GM12892 (cell line): ENCODE measurements around the gene STRBP.

Source experiments
- DNase-seq: peaks from one replicate; pipeline ENCODE4 v3.0.0; 2011; ENCODE audit not compliant: insufficient read length
- FAIRE-seq: peaks from 2 replicates; lab custom pipeline; 2011; peaks lifted over from hg19 to GRCh38; lab: Jason Lieb, UNC
- POLR2A ChIP-seq: IDR thresholded peaks from 2 replicates; pipeline ENCODE4 v1.6.1; 2011; ENCODE audit warnings: low read depth, low read length, control low read depth
- POLR2AphosphoS5 ChIP-seq: IDR thresholded peaks from 2 replicates; pipeline ENCODE4 v1.6.1; 2011; ENCODE audit warnings: low read depth, low read length, control low read depth
- TAF1 ChIP-seq: IDR thresholded peaks from 2 replicates; pipeline ENCODE4 v1.6.1; 2011; ENCODE audit warnings: low read depth, mild to moderate bottlenecking, control low read depth, low read length, borderline replicate concordance

The STRBP gene

DNA sequence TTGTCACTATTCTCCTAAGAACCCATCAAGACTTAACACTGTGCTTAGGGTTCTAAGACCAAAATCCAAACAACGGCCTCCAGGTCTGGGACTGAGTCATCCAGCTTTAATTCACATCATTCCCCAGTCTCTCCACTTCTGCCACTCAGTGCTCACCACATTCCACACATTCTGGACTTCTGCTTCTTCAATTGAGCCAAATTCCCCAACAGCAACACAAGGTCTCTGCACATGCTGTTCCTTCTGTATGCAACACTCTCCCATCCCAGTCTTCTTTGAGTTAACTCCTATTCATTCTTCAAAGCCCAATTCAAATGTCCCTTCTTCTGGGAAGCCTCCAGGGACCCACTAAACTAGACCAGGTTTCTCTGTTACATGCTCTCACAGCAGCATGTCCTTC is 137.1 kb downstream of the STRBP start:
- FAIRE-seq: no peak
- TF ChIP-seq POLR2A (no peak), POLR2AphosphoS5 (no peak), TAF1 (no peak)
- no peak for DNase-seq

DNA sequence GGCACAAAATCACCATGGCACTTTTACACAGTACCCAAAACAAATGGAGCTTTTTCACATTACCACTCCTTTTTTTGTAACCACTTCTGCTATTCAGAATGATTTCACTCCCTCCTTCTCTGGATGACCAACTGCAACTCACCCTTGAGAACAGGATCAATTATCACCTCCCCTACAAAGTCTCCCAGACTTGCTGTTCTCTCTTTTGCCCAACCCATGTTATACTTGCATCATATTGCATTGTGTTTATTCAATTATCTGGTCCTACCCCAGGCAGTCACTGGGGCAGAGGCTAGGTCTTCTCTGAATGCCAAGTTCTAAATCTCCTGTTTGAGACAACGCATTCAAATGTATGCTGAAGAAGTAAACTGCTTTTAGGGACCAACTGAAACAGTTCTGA is 139.0 kb downstream of the STRBP start:
- FAIRE-seq: no peak
- DNase-seq: no peak
- TF ChIP-seq POLR2AphosphoS5 (no peak), POLR2A (no peak), TAF1 (no peak)

DNA sequence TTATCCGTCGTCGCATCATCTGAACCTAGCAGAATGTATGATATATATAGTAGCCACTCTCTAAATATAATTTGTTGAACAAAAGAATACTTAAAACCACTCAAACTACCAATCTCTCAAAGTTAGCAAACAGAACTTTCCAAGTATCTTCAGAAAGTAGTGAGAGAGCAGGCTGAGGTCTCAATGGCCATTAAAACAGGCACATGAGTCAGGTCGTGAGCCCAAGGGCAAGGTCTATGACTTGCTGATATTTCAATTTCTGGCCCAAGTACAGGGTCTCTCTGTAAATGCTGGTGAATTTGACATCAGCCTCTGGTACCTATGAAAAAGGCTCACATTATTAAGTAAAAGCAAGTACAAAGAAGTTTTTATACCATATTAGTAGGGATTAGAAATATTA is 139.8 kb downstream of the STRBP start:
- no peak for TF ChIP-seq POLR2AphosphoS5
- no peak for TF ChIP-seq TAF1
- TF ChIP-seq POLR2A: no peak
- FAIRE-seq (no peak), DNase-seq (no peak)

GRCh38 chr9:123127512-123128075 is 140.8 kb downstream of the STRBP start:
- no peak for DNase-seq
- TF ChIP-seq TAF1 (no peak), POLR2A (no peak), POLR2AphosphoS5 (no peak)
- FAIRE-seq: no peak

DNA sequence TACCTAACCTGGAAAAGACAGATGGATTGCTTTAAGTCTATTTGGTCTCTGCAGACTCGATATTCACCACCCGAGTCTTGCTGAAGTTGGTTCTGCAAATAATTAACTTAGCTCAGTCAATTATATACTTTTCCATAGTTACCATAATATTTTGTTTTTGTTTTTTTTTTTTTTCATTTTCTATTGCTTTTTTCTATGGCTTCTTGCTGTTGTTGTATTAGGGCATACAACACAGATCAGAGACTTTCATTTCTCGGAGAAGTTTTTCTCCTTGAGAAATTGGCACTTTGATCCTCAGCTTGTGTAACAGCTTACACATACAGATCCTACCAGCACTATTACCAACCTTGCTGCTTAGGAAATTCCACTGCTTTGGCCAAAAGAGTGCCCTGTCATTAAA is 146.9 kb downstream of the STRBP start:
- FAIRE-seq (no peak), DNase-seq (no peak)
- TF ChIP-seq POLR2AphosphoS5: no peak
- no peak for TF ChIP-seq TAF1
- no peak for TF ChIP-seq POLR2A

DNA sequence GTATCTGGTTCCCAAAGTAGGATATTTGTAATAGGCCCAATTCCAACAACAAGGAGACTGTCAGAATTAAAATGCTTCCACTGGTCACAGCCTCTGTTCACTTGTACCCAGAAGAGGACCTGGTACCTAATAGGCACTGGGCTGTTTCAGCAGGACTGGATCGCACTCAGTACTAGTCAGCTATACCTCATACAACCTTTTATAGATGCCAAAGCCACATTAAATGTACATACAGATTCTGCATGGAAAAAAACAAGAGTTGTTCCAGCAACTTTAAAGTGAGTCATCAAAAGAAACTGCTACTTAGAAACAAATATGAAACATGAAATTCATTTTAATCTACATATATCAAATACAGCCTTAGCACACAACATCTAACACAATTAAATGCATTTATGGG is 147.4 kb downstream of the STRBP start:
- no peak for FAIRE-seq

DNA sequence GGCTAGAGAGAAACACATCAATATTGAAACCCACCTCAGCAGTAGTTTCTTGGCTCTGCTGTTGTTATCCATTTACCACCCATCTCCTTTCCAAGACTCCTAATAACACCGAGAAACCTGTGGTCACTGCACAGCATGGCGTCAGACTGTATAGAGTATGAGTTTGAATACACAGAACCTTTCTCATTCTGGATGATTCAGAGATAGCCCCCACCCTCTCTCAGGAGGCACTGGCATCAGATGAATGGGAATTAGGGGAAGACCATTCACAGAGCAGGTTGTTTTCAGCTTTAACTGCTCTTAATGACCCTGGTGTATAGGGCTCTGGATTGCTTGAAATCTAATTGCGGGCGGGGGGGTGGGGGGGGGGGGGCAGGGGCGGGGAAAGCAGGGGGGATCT is 148.3 kb downstream of the STRBP start:
- no peak for TF ChIP-seq TAF1
- TF ChIP-seq POLR2A: no peak
- no peak for FAIRE-seq
- no peak for DNase-seq

More for the DNA sequence above, 147.4 kb downstream of the STRBP start:
- TF ChIP-seq POLR2A (no peak), TAF1 (no peak), POLR2AphosphoS5 (no peak)
- DNase-seq: no peak

DNA sequence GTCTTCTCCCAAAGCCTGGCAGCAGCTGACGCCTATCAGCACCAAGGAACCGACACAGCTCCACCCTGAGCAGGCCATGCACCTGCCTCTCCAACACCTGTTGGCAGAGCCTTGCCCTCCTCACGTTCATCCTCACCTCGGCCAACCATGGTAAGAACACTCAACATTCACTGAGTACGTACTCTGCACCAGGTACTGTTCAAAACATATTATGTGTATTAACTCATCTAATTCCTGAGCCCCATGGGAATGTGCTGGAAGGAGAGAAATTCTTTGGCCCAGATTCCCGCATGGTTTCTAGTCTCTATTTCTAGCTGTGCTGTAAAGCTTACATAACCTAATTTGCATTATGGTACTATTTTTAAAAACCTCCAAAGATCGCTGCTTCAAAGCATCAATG is 148.8 kb downstream of the STRBP start:
- FAIRE-seq (no peak), DNase-seq (no peak)
- TF ChIP-seq POLR2A: no peak
- TF ChIP-seq POLR2AphosphoS5: no peak
- no peak for TF ChIP-seq TAF1

GRCh38 chr9:123116036-123116435 is 152.3 kb downstream of the STRBP start:
- TF ChIP-seq POLR2AphosphoS5: no peak
- TF ChIP-seq POLR2A: no peak
- no peak for TF ChIP-seq TAF1
- FAIRE-seq (no peak), DNase-seq (no peak)

GRCh38 chr9:123115146-123115913 is 153.1 kb downstream of the STRBP start:
- DNase-seq: no peak
- FAIRE-seq: no peak
- TF ChIP-seq TAF1 (no peak), POLR2A (no peak)

- FAIRE-seq (no peak), DNase-seq (no peak)
- no peak for TF ChIP-seq POLR2AphosphoS5
- no peak for TF ChIP-seq TAF1
- TF ChIP-seq POLR2A: no peak
Measured at GRCh38 chr9:123113185-123113584, 155.2 kb downstream of the STRBP start.

GRCh38 chr9:123112015-123112975 is 156.1 kb downstream of the STRBP start:
- FAIRE-seq (no peak), DNase-seq (no peak)
- TF ChIP-seq POLR2A (no peak), TAF1 (no peak), POLR2AphosphoS5 (no peak)

DNA sequence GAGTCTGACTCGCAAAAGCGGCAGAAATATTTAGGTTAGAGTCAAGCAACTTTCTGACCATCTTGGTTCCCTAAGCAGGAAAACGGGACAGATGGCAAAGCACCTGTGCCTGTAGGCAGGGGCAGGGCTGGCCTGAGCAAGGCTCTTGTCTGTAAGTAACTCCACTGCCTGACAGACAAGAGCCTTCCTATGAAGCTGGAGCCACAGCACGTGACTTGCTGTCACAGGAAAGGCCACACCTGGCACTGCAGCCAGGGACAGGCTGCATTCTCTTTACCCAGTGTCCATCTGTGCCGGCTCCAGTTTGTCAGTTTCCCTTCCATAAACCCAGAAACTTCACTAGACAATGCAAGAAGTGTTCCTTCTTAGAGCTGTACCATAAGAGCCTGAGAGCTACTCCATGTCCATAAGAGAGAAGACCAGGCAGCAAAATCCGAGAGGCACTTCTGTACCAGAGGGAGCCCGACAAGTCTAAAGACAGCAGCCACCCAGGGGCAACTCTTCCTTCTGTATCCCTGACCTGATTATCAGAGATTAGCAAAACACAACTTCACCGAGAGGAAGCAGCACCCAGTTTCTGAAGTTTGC is 156.9 kb downstream of the STRBP start:
- FAIRE-seq (no peak), DNase-seq (no peak)
- TF ChIP-seq POLR2AphosphoS5 (no peak), TAF1 (no peak), POLR2A (no peak)
